HG03039 (cell line): Measurements from ENCODE around the gene KRTAP9-4.
"Not testable (repeated sequence)": the region's sequence is repeated elsewhere in the genome, so short reads cannot be mapped to it uniquely, and the experiment has no call there.

Source experiments
- ATAC-seq: cut with Tn5 transposase; IDR thresholded peaks from one replicate; pipeline ENCODE4 v1.9.1; 2021; ENCODE audit warnings: mild to moderate bottlenecking, moderate library complexity; ENCODE audit not compliant: unreplicated experiment

Gene KRTAP9-4

GRCh38 chr17:41249637-41250240, at the start of gene KRTAP9-4:
Gene KRTAP9-4 (plus strand): TSS chr17:41249687. CDS start chr17:41249721, 34 bp downstream.
- not testable (repeated sequence) for ATAC-seq

- ATAC-seq = no peak
Measured at GRCh38 chr17:41211845-41212466, 37.5 kb upstream of the KRTAP9-4 start.

- no peak for ATAC-seq
Measured at GRCh38 chr17:41212524-41213169, 36.8 kb upstream of the KRTAP9-4 start.

- no peak for ATAC-seq
Measured at GRCh38 chr17:41215681-41216080, 33.8 kb upstream of the KRTAP9-4 start.

GRCh38 chr17:41223821-41224220, 25.7 kb upstream of the KRTAP9-4 start:
- no peak for ATAC-seq

- ATAC-seq = no peak
Measured at GRCh38 chr17:41226051-41226450, 23.4 kb upstream of the KRTAP9-4 start.

- ATAC-seq = not testable (repeated sequence)
Measured at GRCh38 chr17:41226598-41227095, 22.8 kb upstream of the KRTAP9-4 start, which contains the start of gene KRTAP9-2. Gene KRTAP9-2 (plus strand): TSS chr17:41226648. CDS start chr17:41226655, 7 bp downstream.

GRCh38 chr17:41230094-41230493, 19.4 kb upstream of the KRTAP9-4 start:
- ATAC-seq = no peak

GRCh38 chr17:41231731-41232130, 17.8 kb upstream of the KRTAP9-4 start:
- no peak for ATAC-seq

- ATAC-seq = not testable (repeated sequence)
Measured at GRCh38 chr17:41232399-41233105, 16.9 kb upstream of the KRTAP9-4 start, which contains the start of gene KRTAP9-3. Gene KRTAP9-3 (plus strand): TSS chr17:41232449. CDS start chr17:41232502, 53 bp downstream.

GRCh38 chr17:41237116-41237515, 12.4 kb upstream of the KRTAP9-4 start:
- ATAC-seq = not testable (repeated sequence)

GRCh38 chr17:41237949-41238437, 11.5 kb upstream of the KRTAP9-4 start, which contains the start of gene KRTAP9-8:
Gene KRTAP9-8 (plus strand): TSS chr17:41237999. CDS start chr17:41238052, 53 bp downstream.
- not testable (repeated sequence) for ATAC-seq

- not testable (repeated sequence) for ATAC-seq
Measured at GRCh38 chr17:41246995-41247787, 2.3 kb upstream of the KRTAP9-4 start.

- ATAC-seq = no peak
Measured at GRCh38 chr17:41251261-41251660, 1.8 kb downstream of the KRTAP9-4 start.

- no peak for ATAC-seq
Measured at GRCh38 chr17:41254861-41255260, 5.4 kb downstream of the KRTAP9-4 start.

GRCh38 chr17:41255381-41256290, 6.1 kb downstream of the KRTAP9-4 start, which contains the start of gene KRTAP9-9:
Gene KRTAP9-9 (plus strand): TSS chr17:41255384.
- ATAC-seq = not testable (repeated sequence)

GRCh38 chr17:41256291-41256685, 6.8 kb downstream of the KRTAP9-4 start:
- no peak for ATAC-seq

GRCh38 chr17:41258406-41258805, 8.9 kb downstream of the KRTAP9-4 start:
- no peak for ATAC-seq

- no peak for ATAC-seq
Measured at GRCh38 chr17:41263212-41263611, 13.7 kb downstream of the KRTAP9-4 start.
